ENCODE results near the gene ATG2B.

DNA sequence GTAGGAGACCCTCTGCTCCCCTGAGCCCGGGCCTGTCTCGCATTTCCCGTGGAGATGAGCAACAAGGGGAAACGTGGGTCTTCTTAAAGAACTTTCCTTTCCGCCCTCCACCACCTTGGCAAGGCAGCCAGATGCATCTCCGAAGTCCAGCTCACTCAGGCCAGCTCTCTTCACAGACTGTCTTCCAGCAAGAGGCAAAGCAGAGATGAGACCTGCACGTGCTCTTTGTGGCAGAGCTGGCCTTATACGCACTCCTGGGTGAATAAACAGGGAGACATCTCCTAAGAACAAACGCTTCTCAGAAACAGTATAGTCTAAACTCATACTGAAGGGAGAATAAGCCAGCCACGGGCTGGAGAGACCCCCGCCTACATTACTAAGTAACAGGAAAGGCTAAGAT is 108.5 kb downstream of the ATG2B start:
- TF ChIP-seq, protein P1, sequence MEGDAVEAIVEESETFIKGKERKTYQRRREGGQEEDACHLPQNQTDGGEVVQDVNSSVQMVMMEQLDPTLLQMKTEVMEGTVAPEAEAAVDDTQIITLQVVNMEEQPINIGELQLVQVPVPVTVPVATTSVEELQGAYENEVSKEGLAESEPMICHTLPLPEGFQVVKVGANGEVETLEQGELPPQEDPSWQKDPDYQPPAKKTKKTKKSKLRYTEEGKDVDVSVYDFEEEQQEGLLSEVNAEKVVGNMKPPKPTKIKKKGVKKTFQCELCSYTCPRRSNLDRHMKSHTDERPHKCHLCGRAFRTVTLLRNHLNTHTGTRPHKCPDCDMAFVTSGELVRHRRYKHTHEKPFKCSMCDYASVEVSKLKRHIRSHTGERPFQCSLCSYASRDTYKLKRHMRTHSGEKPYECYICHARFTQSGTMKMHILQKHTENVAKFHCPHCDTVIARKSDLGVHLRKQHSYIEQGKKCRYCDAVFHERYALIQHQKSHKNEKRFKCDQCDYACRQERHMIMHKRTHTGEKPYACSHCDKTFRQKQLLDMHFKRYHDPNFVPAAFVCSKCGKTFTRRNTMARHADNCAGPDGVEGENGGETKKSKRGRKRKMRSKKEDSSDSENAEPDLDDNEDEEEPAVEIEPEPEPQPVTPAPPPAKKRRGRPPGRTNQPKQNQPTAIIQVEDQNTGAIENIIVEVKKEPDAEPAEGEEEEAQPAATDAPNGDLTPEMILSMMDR (IDR thresholded peaks at IDR 0.05) = no peak
- TF ChIP-seq EZH2 (IDR thresholded peaks at IDR 0.05) = no peak

Data from neural progenitor cell (in vitro differentiated cells).